ENCODE measurements around the gene APP.

- TF ChIP-seq CTCF (IDR thresholded peaks at IDR 0.05 in 2 of 3, conservative IDR thresholded peaks at IDR 0.05 in 1 of 3; ENCODE audit: control insufficient read depth in 2 of 3, extremely low read depth in 1 of 3, insufficient read depth in 1 of 3, low read depth in 3 of 3, low read length in 3 of 3) (no peak), ZBED1 (IDR thresholded peaks at IDR 0.05; ENCODE audit: borderline replicate concordance) (no peak), EZH2 (IDR thresholded peaks at IDR 0.05; ENCODE audit: borderline replicate concordance, control insufficient read depth, low read depth, low read length) (no peak), USF2 (IDR thresholded peaks at IDR 0.05; ENCODE audit: borderline replicate concordance, low read depth, low read length) (no peak), HDAC6 (IDR thresholded peaks at IDR 0.05; ENCODE audit: unreplicated experiment) (no peak), SUPT20H (IDR thresholded peaks at IDR 0.05; ENCODE audit: borderline replicate concordance, control insufficient read depth, low read depth, low read length) (no peak), JUND (IDR thresholded peaks at IDR 0.05; ENCODE audit: low read depth, low read length) (no peak)
- TF ChIP-seq, protein P1, sequence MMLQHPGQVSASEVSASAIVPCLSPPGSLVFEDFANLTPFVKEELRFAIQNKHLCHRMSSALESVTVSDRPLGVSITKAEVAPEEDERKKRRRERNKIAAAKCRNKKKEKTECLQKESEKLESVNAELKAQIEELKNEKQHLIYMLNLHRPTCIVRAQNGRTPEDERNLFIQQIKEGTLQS (IDR thresholded peaks at IDR 0.05; ENCODE audit: borderline replicate concordance, extremely low read depth, low read depth, low read length): no peak
- TF ChIP-seq, protein P2, sequence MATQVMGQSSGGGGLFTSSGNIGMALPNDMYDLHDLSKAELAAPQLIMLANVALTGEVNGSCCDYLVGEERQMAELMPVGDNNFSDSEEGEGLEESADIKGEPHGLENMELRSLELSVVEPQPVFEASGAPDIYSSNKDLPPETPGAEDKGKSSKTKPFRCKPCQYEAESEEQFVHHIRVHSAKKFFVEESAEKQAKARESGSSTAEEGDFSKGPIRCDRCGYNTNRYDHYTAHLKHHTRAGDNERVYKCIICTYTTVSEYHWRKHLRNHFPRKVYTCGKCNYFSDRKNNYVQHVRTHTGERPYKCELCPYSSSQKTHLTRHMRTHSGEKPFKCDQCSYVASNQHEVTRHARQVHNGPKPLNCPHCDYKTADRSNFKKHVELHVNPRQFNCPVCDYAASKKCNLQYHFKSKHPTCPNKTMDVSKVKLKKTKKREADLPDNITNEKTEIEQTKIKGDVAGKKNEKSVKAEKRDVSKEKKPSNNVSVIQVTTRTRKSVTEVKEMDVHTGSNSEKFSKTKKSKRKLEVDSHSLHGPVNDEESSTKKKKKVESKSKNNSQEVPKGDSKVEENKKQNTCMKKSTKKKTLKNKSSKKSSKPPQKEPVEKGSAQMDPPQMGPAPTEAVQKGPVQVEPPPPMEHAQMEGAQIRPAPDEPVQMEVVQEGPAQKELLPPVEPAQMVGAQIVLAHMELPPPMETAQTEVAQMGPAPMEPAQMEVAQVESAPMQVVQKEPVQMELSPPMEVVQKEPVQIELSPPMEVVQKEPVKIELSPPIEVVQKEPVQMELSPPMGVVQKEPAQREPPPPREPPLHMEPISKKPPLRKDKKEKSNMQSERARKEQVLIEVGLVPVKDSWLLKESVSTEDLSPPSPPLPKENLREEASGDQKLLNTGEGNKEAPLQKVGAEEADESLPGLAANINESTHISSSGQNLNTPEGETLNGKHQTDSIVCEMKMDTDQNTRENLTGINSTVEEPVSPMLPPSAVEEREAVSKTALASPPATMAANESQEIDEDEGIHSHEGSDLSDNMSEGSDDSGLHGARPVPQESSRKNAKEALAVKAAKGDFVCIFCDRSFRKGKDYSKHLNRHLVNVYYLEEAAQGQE (IDR thresholded peaks at IDR 0.05; ENCODE audit: low read depth, low read length): no peak
Observed at GRCh38 chr21:25964926-25965325, 205.6 kb downstream of the APP start.

All from GM12878 (cell line).